ENCODE results near the gene ADCY10.

- TF ChIP-seq POLR2AphosphoS5 (IDR thresholded peaks at IDR 0.05; ENCODE audit: low read depth, low read length) (no peak), TAF1 (IDR thresholded peaks at IDR 0.05; ENCODE audit: borderline replicate concordance, insufficient read depth, low read length) (no peak), SIN3A (IDR thresholded peaks at IDR 0.05; ENCODE audit: borderline replicate concordance, insufficient read depth, low read length) (no peak), REST (IDR thresholded peaks at IDR 0.05; ENCODE audit: insufficient read depth in 1 of 2, low read depth in 2 of 2, low read length in 2 of 2) (no peak)
Observed at GRCh38 chr1:167929725-167930124, 15.8 kb upstream of the ADCY10 start.
